Esophagus muscularis mucosa (tissue), 3 donors: Measurements from ENCODE around the gene PPP2R3B.

ENCODE experiments used
- POLR2A ChIP-seq: fragments of 450-650 bp; IDR thresholded peaks from one replicate; pipeline ENCODE4 v1.6.1; 2017; ENCODE audit warnings: antibody characterized with exemption, moderate library complexity, mild to moderate bottlenecking, low read depth
- TF ChIP-seq, protein P1 (sequence below), 3 experiments: fragments of 200-600 bp in 2 of 3; fragments of 450-650 bp in 1 of 3; sonication (generic) in 2 of 3; IDR thresholded peaks; one replicate each; pipeline ENCODE4 v1.5.1; 2017 to 2019; ENCODE audit warnings: antibody characterized with exemption in 3 of 3, mild to moderate bottlenecking in 2 of 3, moderate library complexity in 1 of 3

DNA sequence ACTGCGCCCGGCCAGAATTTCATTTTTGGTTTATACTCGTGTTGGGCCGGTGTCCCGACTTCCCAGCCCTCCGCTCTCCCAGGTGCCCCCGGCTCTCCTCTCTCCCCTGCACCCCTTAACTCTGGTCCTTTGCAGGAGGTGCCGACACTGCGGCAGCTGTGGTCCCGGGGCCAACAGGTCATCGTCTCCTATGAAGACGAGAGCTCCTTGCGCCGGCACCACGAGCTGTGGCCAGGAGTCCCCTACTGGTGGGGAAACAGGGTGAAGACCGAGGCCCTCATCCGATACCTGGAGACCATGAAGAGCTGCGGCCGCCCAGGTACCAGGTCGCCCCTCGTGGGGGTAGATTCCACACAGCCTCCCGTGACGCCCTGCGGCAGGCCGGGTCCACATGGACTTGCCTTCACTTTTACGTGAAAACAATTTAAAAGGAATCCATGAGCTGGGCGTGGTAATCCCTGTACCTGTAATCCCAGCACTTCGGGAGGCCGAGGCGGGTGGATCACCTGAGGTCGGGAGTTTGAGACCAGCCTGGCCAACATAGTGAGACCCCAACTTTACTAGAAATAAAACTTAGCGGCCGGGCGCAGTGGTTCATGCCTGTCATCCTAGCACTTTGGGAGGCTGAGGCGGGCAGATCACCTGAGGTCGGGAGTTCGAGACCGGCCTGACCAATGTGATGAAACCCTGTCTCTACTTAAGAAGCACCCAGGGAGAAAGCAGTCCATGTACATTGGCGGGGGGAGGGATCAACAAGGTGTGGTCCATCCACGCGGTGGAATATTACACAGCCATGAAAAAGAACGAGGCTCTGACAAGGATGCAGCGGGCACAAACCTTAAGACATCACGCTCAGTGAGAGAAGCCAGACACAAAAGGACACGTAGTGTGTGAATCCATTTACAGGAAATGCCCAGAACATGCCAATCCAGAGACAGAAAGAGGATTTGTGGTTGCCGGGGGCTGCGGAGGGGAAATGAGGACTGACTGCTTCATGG lies 93.5 kb downstream of the PPP2R3B start:
- TF ChIP-seq, protein P1, sequence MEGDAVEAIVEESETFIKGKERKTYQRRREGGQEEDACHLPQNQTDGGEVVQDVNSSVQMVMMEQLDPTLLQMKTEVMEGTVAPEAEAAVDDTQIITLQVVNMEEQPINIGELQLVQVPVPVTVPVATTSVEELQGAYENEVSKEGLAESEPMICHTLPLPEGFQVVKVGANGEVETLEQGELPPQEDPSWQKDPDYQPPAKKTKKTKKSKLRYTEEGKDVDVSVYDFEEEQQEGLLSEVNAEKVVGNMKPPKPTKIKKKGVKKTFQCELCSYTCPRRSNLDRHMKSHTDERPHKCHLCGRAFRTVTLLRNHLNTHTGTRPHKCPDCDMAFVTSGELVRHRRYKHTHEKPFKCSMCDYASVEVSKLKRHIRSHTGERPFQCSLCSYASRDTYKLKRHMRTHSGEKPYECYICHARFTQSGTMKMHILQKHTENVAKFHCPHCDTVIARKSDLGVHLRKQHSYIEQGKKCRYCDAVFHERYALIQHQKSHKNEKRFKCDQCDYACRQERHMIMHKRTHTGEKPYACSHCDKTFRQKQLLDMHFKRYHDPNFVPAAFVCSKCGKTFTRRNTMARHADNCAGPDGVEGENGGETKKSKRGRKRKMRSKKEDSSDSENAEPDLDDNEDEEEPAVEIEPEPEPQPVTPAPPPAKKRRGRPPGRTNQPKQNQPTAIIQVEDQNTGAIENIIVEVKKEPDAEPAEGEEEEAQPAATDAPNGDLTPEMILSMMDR (IDR thresholded peaks at IDR 0.05): no peak
- no peak for TF ChIP-seq POLR2A
